HS-5 (cell line): Measurements from ENCODE around the gene GMPR2.

Source experiments
- DNase-seq: peaks from one replicate; pipeline ENCODE4 v3.0.0-alpha.2; 2012; ENCODE audit warnings: low read depth

Gene GMPR2

GRCh38 chr14:24232645-24233537, at the start of gene GMPR2:
GMPR2 (plus strand) TSS chr14:24232929; CDS start chr14:24233254, 325 bp downstream.
- DNase-seq: no peak

GRCh38 chr14:24183014-24183481, 49.7 kb upstream of the GMPR2 start:
- DNase-seq: no peak

- DNase-seq: no peak
Observed at GRCh38 chr14:24184104-24184970, 48.4 kb upstream of the GMPR2 start.

GRCh38 chr14:24185026-24185425, 47.7 kb upstream of the GMPR2 start:
- DNase-seq: no peak

GRCh38 chr14:24185741-24186140, 47.0 kb upstream of the GMPR2 start:
- DNase-seq: no peak

GRCh38 chr14:24186831-24187538, 45.7 kb upstream of the GMPR2 start:
- no peak for DNase-seq

GRCh38 chr14:24187539-24187915, 45.2 kb upstream of the GMPR2 start:
- no peak for DNase-seq

- peak; percentile 81 for DNase-seq
Observed at GRCh38 chr14:24188251-24189058, 44.3 kb upstream of the GMPR2 start, which contains the start of gene IPO4. IPO4 (minus strand) TSS chr14:24188816; CDS start chr14:24188787, 29 bp downstream.

GRCh38 chr14:24189059-24189375, 43.7 kb upstream of the GMPR2 start:
- no peak for DNase-seq

GRCh38 chr14:24189460-24189859, 43.3 kb upstream of the GMPR2 start:
- DNase-seq: no peak

- DNase-seq: no peak
Observed at GRCh38 chr14:24190416-24190815, 42.3 kb upstream of the GMPR2 start.

GRCh38 chr14:24192933-24193332, 39.8 kb upstream of the GMPR2 start:
- DNase-seq: no peak

GRCh38 chr14:24194186-24194872, 38.4 kb upstream of the GMPR2 start:
- no peak for DNase-seq

GRCh38 chr14:24194873-24195185, 37.9 kb upstream of the GMPR2 start:
- DNase-seq: no peak

GRCh38 chr14:24195186-24196070, 37.3 kb upstream of the GMPR2 start, which contains the start of gene TM9SF1:
TM9SF1 (minus strand) TSS chr14:24195441; CDS start chr14:24195019, 422 bp downstream.
- peak; percentile 46 for DNase-seq

- DNase-seq: no peak
Observed at GRCh38 chr14:24196071-24197055, 36.4 kb upstream of the GMPR2 start.

- DNase-seq: no peak
Observed at GRCh38 chr14:24197056-24197450, 35.7 kb upstream of the GMPR2 start.

- no peak for DNase-seq
Observed at GRCh38 chr14:24198814-24199524, 33.8 kb upstream of the GMPR2 start.
